ENCODE results near the gene NCAPG. TPM values are rescaled to one million over a fixed set of nuclear protein-coding genes. Genes with fewer than 3 reads are reported as not detected.

NCAPG gene
- total and polyA plus RNA-seq, 4 donors = 0.08 to 45.2 (median 0.91) TPM

DNA sequence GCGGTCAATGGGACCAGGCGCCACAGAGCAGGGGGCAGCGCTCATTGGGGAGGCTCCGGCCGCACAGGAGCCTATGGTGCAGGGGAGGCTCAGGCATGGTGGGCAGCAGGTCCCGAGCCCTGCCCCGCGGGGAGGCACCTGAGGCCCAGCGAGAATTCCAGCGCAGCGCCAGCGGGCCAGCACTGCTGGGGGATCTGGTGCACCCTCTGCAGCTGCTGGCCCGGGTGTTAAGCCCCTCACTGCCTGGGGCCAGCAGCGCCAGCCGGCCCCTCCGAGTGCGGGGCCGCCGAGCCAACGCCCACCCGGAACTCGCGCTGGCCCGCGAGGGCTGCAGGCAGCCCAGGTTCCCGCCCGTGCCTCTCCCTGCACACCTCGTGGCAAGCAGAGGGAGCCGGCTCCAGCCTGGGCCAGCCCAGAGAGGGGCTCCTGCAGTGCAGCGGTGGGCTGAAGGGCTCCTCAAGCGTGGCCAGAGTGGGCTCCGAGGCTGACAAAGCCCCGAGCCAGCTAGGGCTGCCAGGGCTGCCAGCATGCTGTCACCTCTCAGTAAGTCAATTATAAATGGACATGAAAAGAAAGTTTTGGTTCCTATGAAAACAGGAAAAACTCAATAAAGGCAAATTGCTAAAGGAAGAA, 43.8 kb upstream of the NCAPG start:
- Histone ChIP-seq H3K4me1 (ENCODE audit: control insufficient read depth in 4 of 4, insufficient read depth in 4 of 4, low read length in 3 of 4) (no peaks in the 10 kb centered on the region), H3K9ac (ENCODE audit: low read depth in 1 of 2, low read length in 2 of 2) (no peak overlapping the region), H3K27me3 (ENCODE audit: control insufficient read depth in 4 of 4, insufficient read depth in 4 of 4, low read length in 3 of 4) (peaks cover 0 to 3% (median under 1%) of the 10 kb centered on the region in 4 donors), H3K4me3 (ENCODE audit: low read depth in 1 of 3, low read length in 3 of 3) (no peak overlapping the region), H3K27ac (ENCODE audit: low read depth in 1 of 2, low read length in 2 of 2) (no peak overlapping the region), H3K9me3 (ENCODE audit: control insufficient read depth in 4 of 4, low read length in 3 of 4) (peaks cover 0 to 7% (median 0%) of the 10 kb centered on the region in 4 donors), H3K36me3 (ENCODE audit: control insufficient read depth in 4 of 4, insufficient read depth in 3 of 4, low read depth in 1 of 4, low read length in 3 of 4) (no peaks in the 10 kb centered on the region)
- TF ChIP-seq NR2F2 (IDR thresholded peaks at IDR 0.05) (no peak), HNF4A (conservative IDR thresholded peaks at IDR 0.05) (no peak), RAD21 (IDR thresholded peaks at IDR 0.05) (no peak), SP1 (IDR thresholded peaks at IDR 0.05) (no peak), EGR1 (IDR thresholded peaks at IDR 0.05; ENCODE audit: low read depth in 2 of 2) (no peak), RXRA (IDR thresholded peaks at IDR 0.05) (no peak), ATF3 (IDR thresholded peaks at IDR 0.05) (no peak), HNF4G (IDR thresholded peaks at IDR 0.05) (no peak), GABPA (IDR thresholded peaks at IDR 0.05 in 1 of 2, conservative IDR thresholded peaks at IDR 0.05 in 1 of 2) (no peak), JUND (IDR thresholded peaks at IDR 0.05) (no peak), YY1 (IDR thresholded peaks at IDR 0.05) (no peak), FOXA1 (IDR thresholded peaks at IDR 0.05) (no peak), ZBTB33 (IDR thresholded peaks at IDR 0.05) (no peak), FOXA2 (IDR thresholded peaks at IDR 0.05) (no peak), MAX (IDR thresholded peaks at IDR 0.05) (no peak)
- TF ChIP-seq, protein P1, sequence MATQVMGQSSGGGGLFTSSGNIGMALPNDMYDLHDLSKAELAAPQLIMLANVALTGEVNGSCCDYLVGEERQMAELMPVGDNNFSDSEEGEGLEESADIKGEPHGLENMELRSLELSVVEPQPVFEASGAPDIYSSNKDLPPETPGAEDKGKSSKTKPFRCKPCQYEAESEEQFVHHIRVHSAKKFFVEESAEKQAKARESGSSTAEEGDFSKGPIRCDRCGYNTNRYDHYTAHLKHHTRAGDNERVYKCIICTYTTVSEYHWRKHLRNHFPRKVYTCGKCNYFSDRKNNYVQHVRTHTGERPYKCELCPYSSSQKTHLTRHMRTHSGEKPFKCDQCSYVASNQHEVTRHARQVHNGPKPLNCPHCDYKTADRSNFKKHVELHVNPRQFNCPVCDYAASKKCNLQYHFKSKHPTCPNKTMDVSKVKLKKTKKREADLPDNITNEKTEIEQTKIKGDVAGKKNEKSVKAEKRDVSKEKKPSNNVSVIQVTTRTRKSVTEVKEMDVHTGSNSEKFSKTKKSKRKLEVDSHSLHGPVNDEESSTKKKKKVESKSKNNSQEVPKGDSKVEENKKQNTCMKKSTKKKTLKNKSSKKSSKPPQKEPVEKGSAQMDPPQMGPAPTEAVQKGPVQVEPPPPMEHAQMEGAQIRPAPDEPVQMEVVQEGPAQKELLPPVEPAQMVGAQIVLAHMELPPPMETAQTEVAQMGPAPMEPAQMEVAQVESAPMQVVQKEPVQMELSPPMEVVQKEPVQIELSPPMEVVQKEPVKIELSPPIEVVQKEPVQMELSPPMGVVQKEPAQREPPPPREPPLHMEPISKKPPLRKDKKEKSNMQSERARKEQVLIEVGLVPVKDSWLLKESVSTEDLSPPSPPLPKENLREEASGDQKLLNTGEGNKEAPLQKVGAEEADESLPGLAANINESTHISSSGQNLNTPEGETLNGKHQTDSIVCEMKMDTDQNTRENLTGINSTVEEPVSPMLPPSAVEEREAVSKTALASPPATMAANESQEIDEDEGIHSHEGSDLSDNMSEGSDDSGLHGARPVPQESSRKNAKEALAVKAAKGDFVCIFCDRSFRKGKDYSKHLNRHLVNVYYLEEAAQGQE (IDR thresholded peaks at IDR 0.05) = no peak
- TF ChIP-seq, protein P2, sequence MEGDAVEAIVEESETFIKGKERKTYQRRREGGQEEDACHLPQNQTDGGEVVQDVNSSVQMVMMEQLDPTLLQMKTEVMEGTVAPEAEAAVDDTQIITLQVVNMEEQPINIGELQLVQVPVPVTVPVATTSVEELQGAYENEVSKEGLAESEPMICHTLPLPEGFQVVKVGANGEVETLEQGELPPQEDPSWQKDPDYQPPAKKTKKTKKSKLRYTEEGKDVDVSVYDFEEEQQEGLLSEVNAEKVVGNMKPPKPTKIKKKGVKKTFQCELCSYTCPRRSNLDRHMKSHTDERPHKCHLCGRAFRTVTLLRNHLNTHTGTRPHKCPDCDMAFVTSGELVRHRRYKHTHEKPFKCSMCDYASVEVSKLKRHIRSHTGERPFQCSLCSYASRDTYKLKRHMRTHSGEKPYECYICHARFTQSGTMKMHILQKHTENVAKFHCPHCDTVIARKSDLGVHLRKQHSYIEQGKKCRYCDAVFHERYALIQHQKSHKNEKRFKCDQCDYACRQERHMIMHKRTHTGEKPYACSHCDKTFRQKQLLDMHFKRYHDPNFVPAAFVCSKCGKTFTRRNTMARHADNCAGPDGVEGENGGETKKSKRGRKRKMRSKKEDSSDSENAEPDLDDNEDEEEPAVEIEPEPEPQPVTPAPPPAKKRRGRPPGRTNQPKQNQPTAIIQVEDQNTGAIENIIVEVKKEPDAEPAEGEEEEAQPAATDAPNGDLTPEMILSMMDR (IDR thresholded peaks at IDR 0.05; ENCODE audit: low read depth, low read length, missing input control) = no peak
- no peak for DNase-seq (ENCODE audit: low spot score)
- WGBS = 92% methylated on average over 33 of the region's 33 CpGs

Data from liver (tissue), 9 donors.